NCI-H446 (cell line): Measurements from ENCODE around the gene FMN1.

Experiments used
- DNase-seq, 2 experiments: peaks; one replicate each; lab custom pipeline; 2025; lab: John Stamatoyannopoulos, UW

FMN1 gene

GRCh38 chr15:32884146-32884545, 310.4 kb downstream of the FMN1 start:
- DNase-seq, result no peak

- DNase-seq, result no peak
Observed at GRCh38 chr15:32882955-32883354, 311.6 kb downstream of the FMN1 start.

GRCh38 chr15:32881528-32881927, 313.0 kb downstream of the FMN1 start:
- DNase-seq, result no peak

- DNase-seq, result no peak
Observed at GRCh38 chr15:32880642-32881041, 313.9 kb downstream of the FMN1 start.

- DNase-seq, result no peak
Observed at GRCh38 chr15:32879980-32880379, 314.5 kb downstream of the FMN1 start.

GRCh38 chr15:32878869-32879805, 315.4 kb downstream of the FMN1 start:
- no peak for DNase-seq

GRCh38 chr15:32878342-32878741, 316.2 kb downstream of the FMN1 start:
- DNase-seq, result no peak

GRCh38 chr15:32877252-32878019, 317.1 kb downstream of the FMN1 start:
- DNase-seq, result no peak

- no peak for DNase-seq
Observed at GRCh38 chr15:32873284-32874114, 321.0 kb downstream of the FMN1 start.

- DNase-seq, result no peak
Observed at GRCh38 chr15:32872621-32873283, 321.8 kb downstream of the FMN1 start.

- no peak for DNase-seq
Observed at GRCh38 chr15:32871883-32872282, 322.6 kb downstream of the FMN1 start.

- DNase-seq, result no peak
Observed at GRCh38 chr15:32870240-32871033, 324.1 kb downstream of the FMN1 start.

- no peak for DNase-seq
Observed at GRCh38 chr15:32869776-32870175, 324.7 kb downstream of the FMN1 start.

GRCh38 chr15:32867313-32867626, 327.2 kb downstream of the FMN1 start:
- no peak for DNase-seq

- DNase-seq, result no peak
Observed at GRCh38 chr15:32866454-32867312, 327.8 kb downstream of the FMN1 start.

- no peak for DNase-seq
Observed at GRCh38 chr15:32864841-32865240, 329.7 kb downstream of the FMN1 start.

- no peak for DNase-seq
Observed at GRCh38 chr15:32864051-32864450, 330.5 kb downstream of the FMN1 start.

- no peak for DNase-seq
Observed at GRCh38 chr15:32861761-32862160, 332.8 kb downstream of the FMN1 start.

GRCh38 chr15:32861174-32861573, 333.3 kb downstream of the FMN1 start:
- DNase-seq, result no peak

- no peak for DNase-seq
Observed at GRCh38 chr15:32859996-32860395, 334.5 kb downstream of the FMN1 start.
